GM19467 (cell line): ENCODE data around the gene SOWAHB.

Source experiments
- ATAC-seq: cut with Tn5 transposase; IDR thresholded peaks from one replicate; pipeline ENCODE4 v1.9.1; 2021; ENCODE audit warnings: mild to moderate bottlenecking, moderate library complexity; ENCODE audit not compliant: unreplicated experiment

Gene SOWAHB

GRCh38 chr4:76897536-76898384 is at the start of gene SOWAHB:
Gene SOWAHB, minus strand, starts transcription at chr4:76898144. Its CDS starts 295 bp downstream, at chr4:76897849.
- ATAC-seq = no peak

- ATAC-seq = no peak
These were observed 49.4 kb upstream of the SOWAHB start for GRCh38 chr4:76947369-76947768.

GRCh38 chr4:76943790-76944189 is 45.8 kb upstream of the SOWAHB start:
- no peak for ATAC-seq

GRCh38 chr4:76943129-76943620 is 45.2 kb upstream of the SOWAHB start:
- no peak for ATAC-seq

GRCh38 chr4:76939184-76939583 is 41.2 kb upstream of the SOWAHB start:
- no peak for ATAC-seq

- no peak for ATAC-seq
These were observed 33.8 kb upstream of the SOWAHB start for GRCh38 chr4:76931576-76932276.

GRCh38 chr4:76931087-76931486 is 33.1 kb upstream of the SOWAHB start:
- no peak for ATAC-seq

- ATAC-seq = no peak
These were observed 32.7 kb upstream of the SOWAHB start for GRCh38 chr4:76930685-76931084.

GRCh38 chr4:76926841-76927240 is 28.9 kb upstream of the SOWAHB start:
- no peak for ATAC-seq

GRCh38 chr4:76923619-76924357 is 25.8 kb upstream of the SOWAHB start:
- ATAC-seq = no peak

- no peak for ATAC-seq
These were observed 22.8 kb upstream of the SOWAHB start for GRCh38 chr4:76920715-76921114.

- no peak for ATAC-seq
These were observed 11.8 kb upstream of the SOWAHB start for GRCh38 chr4:76909711-76910110.

GRCh38 chr4:76905521-76905920 is 7.6 kb upstream of the SOWAHB start:
- ATAC-seq = no peak

GRCh38 chr4:76904646-76905190 is 6.8 kb upstream of the SOWAHB start:
- ATAC-seq = no peak

GRCh38 chr4:76902233-76902890 is 4.4 kb upstream of the SOWAHB start:
- ATAC-seq = no peak

GRCh38 chr4:76898949-76899645 is 1.2 kb upstream of the SOWAHB start:
- no peak for ATAC-seq

- no peak for ATAC-seq
These were observed 395 bp upstream of the SOWAHB start for GRCh38 chr4:76898385-76898692.

GRCh38 chr4:76896614-76897535 is 1.1 kb downstream of the SOWAHB start:
- no peak for ATAC-seq

- ATAC-seq = no peak
These were observed 1.9 kb downstream of the SOWAHB start for GRCh38 chr4:76896048-76896447.
